ENCODE measurements around the gene RAB11FIP3. TPM values are rescaled to one million over a fixed set of nuclear protein-coding genes. Genes with fewer than 3 reads are reported as not detected.

RAB11FIP3 gene
- polyA plus RNA-seq, 1 of the 3 experiments (the other 2 are of a cell fraction): 24.8 TPM

GRCh38 chr16:561957-562938, 136.8 kb downstream of the RAB11FIP3 start:
- no peaks in the 10 kb centered on the region for H3K79me2 ChIP-seq (ENCODE audit: insufficient read depth)
- H2AFZ ChIP-seq (ENCODE audit: low read depth): no peak overlapping the region
- H3K4me1 ChIP-seq (ENCODE audit: control insufficient read depth in 1 of 2, insufficient read depth in 2 of 2, low read depth in 1 of 2, low read length in 1 of 2): peaks cover 6 to 32% of the 10 kb centered on the region in 2 experiments; a peak in 1 of 4 replicates
- ChIA-PET POLR2A (no interaction called here), CTCF (interaction anchor here (0.9 kb wide), 1 partner anchor 17 kb away, joined by 3 read pairs; no protein-coding TSS in a partner anchor)
- no peak overlapping the region for H3K9ac ChIP-seq
- no peaks in the 10 kb centered on the region for H3K36me3 ChIP-seq (replicated peaks in 1 of 2; ENCODE audit: control insufficient read depth in 1 of 2, insufficient read depth in 2 of 2, low read length in 1 of 2)
- H3K27ac ChIP-seq (ENCODE audit: low read depth in 2 of 2, low read length in 1 of 2): no peak overlapping the region
- no peak overlapping the region for H3K4me3 ChIP-seq (ENCODE audit: low read depth in 2 of 2, low read length in 1 of 2)
- H3K4me2 ChIP-seq: no peak overlapping the region
- no peaks in the 10 kb centered on the region for H3F3A ChIP-seq (replicated peaks; ENCODE audit: insufficient read depth)
- H3K9me2 ChIP-seq: no peaks in the 10 kb centered on the region
- H4K20me1 ChIP-seq (ENCODE audit: insufficient read depth): no peaks in the 10 kb centered on the region
- TF ChIP-seq TAF1 (IDR thresholded peaks at IDR 0.05; ENCODE audit: borderline replicate concordance, low read depth, low read length) (no peak), RXRA (IDR thresholded peaks at IDR 0.05; ENCODE audit: borderline replicate concordance, low read depth) (no peak), NRF1 (IDR thresholded peaks at IDR 0.05; ENCODE audit: low read depth, low read length) (no peak), RCOR1 (IDR thresholded peaks at IDR 0.05; ENCODE audit: low read length) (no peak), RFX5 (IDR thresholded peaks at IDR 0.05; ENCODE audit: low read length) (no peak), ZBTB33 (IDR thresholded peaks at IDR 0.05; ENCODE audit: borderline replicate concordance, low read depth) (no peak), MXI1 (IDR thresholded peaks at IDR 0.05; ENCODE audit: low read depth, low read length) (no peak), REST (IDR thresholded peaks at IDR 0.05; ENCODE audit: low read depth, low read length) (no peak), FOSL2 (IDR thresholded peaks at IDR 0.05; ENCODE audit: borderline replicate concordance, low read depth) (no peak), TCF12 (IDR thresholded peaks at IDR 0.05) (no peak), POLR2AphosphoS5 (IDR thresholded peaks at IDR 0.05; ENCODE audit: low read depth, low read length) (no peak), FOXJ3 (CRISPR knock-in tag; IDR thresholded peaks at IDR 0.05) (no peak), TEAD4 (IDR thresholded peaks at IDR 0.05; ENCODE audit: borderline replicate concordance, insufficient read depth) (no peak), EZH2phosphoT487 (IDR thresholded peaks at IDR 0.05; ENCODE audit: borderline replicate concordance, low read depth) (no peak), IRF3 (IDR thresholded peaks at IDR 0.05; ENCODE audit: low read depth, low read length) (no peak), CTCF (IDR thresholded peaks at IDR 0.05) (no peak)
- H3K9me3 ChIP-seq: no peaks in the 10 kb centered on the region
- no peak for DNase-seq
- H3K27me3 ChIP-seq (ENCODE audit: insufficient read depth): peaks cover 27% of the 10 kb centered on the region
- WGBS (ENCODE audit: low lambda C conversion rate): 88% methylated on average over 23 of the region's 43 CpGs
